ENCODE measurements around the gene TRAPPC4.
"Not testable (repeated sequence)": the region's sequence is repeated elsewhere in the genome, so short reads cannot be mapped to it uniquely, and the experiment has no call there.

Gene TRAPPC4

GRCh38 chr11:118988280-118988679 is 30.3 kb upstream of the TRAPPC4 start:
- Histone ChIP-seq H3K9ac (no peak overlapping the region), H3K27ac (no peak overlapping the region), H3K27me3 (no peaks in the 10 kb centered on the region), H3K4me1 (no peaks in the 10 kb centered on the region), H4K20me1 (no peaks in the 10 kb centered on the region), H3K9me3 (peaks cover 18% of the 10 kb centered on the region), H3K36me3 (peaks cover 5% of the 10 kb centered on the region; the same call in 1 of the 2 replicates), H3K4me2 (no peak overlapping the region), H3K4me3 (no peak overlapping the region)
- no peak for TF ChIP-seq Cebpa-rat (IDR thresholded peaks at IDR 0.05)

- not testable (repeated sequence) for H3K4me2 ChIP-seq, H3K9ac ChIP-seq, H3K27me3 ChIP-seq, H3K27ac ChIP-seq, H4K20me1 ChIP-seq, H3K4me3 ChIP-seq, H3K4me1 ChIP-seq
- peaks cover 18% of the 10 kb centered on the region for H3K9me3 ChIP-seq
- peaks cover 12% of the 10 kb centered on the region for H3K36me3 ChIP-seq
Measured at GRCh38 chr11:118991486-118992038, 27.0 kb upstream of the TRAPPC4 start.

- H3K4me3 ChIP-seq, result peak overlapping the region; percentile 86
- H3K27ac ChIP-seq, result peak overlapping the region; percentile 65
- peak overlapping the region; percentile 91 for H3K4me2 ChIP-seq
- no peaks in the 10 kb centered on the region for H3K27me3 ChIP-seq
- H3K4me1 ChIP-seq, result peaks cover 27% of the 10 kb centered on the region
- H3K36me3 ChIP-seq, result peaks cover 40% of the 10 kb centered on the region
- H4K20me1 ChIP-seq, result no peaks in the 10 kb centered on the region
- TF ChIP-seq Cebpa-rat (IDR thresholded peaks at IDR 0.05), result no peak
- peak overlapping the region; percentile 87 for H3K9ac ChIP-seq
- H3K9me3 ChIP-seq, result peaks cover 10% of the 10 kb centered on the region
Measured at GRCh38 chr11:118996926-118997626, 21.5 kb upstream of the TRAPPC4 start.

- Histone ChIP-seq H3K36me3 (peaks cover 45% of the 10 kb centered on the region), H3K4me3 (peak within 1 kb of the TSS; percentile 86), H3K4me2 (peak within 1 kb of the TSS; percentile 91), H3K27me3 (no peaks in the 10 kb centered on the region), H3K4me1 (peaks cover 27% of the 10 kb centered on the region), H3K9ac (peak within 1 kb of the TSS; percentile 87), H4K20me1 (no peaks in the 10 kb centered on the region), H3K9me3 (peaks cover 3% of the 10 kb centered on the region), H3K27ac (peak within 1 kb of the TSS; percentile 65)
- TF ChIP-seq Cebpa-rat (IDR thresholded peaks at IDR 0.05), result no peak
Measured at GRCh38 chr11:118997627-118998387, 20.8 kb upstream of the TRAPPC4 start, which contains the start of gene CENATAC. Gene CENATAC, plus strand, starts transcription at chr11:118998138. Its CDS starts 60 bp downstream, at chr11:118998198.

GRCh38 chr11:118998388-118998717 is 20.2 kb upstream of the TRAPPC4 start:
- Histone ChIP-seq H3K36me3 (peaks cover 48% of the 10 kb centered on the region), H3K4me2 (peak overlapping the region; percentile 91), H3K9me3 (no peaks in the 10 kb centered on the region), H3K9ac (peak overlapping the region; percentile 87), H3K4me1 (peaks cover 27% of the 10 kb centered on the region), H3K27ac (peak overlapping the region; percentile 65), H3K27me3 (no peaks in the 10 kb centered on the region), H3K4me3 (peak overlapping the region; percentile 86), H4K20me1 (no peaks in the 10 kb centered on the region)
- no peak for TF ChIP-seq Cebpa-rat (IDR thresholded peaks at IDR 0.05)

- no peaks in the 10 kb centered on the region for H3K9me3 ChIP-seq
- H4K20me1 ChIP-seq, result no peaks in the 10 kb centered on the region
- H3K4me2 ChIP-seq, result peak overlapping the region; percentile 91
- peaks cover 27% of the 10 kb centered on the region for H3K4me1 ChIP-seq
- no peak overlapping the region for H3K27ac ChIP-seq
- no peak for TF ChIP-seq Cebpa-rat (IDR thresholded peaks at IDR 0.05)
- H3K9ac ChIP-seq, result peak overlapping the region; percentile 87
- peak overlapping the region; percentile 86 for H3K4me3 ChIP-seq
- H3K36me3 ChIP-seq, result peaks cover 53% of the 10 kb centered on the region
- H3K27me3 ChIP-seq, result no peaks in the 10 kb centered on the region
Measured at GRCh38 chr11:118998822-118999221, 19.7 kb upstream of the TRAPPC4 start.

GRCh38 chr11:119000906-119001305 is 17.7 kb upstream of the TRAPPC4 start:
- no peaks in the 10 kb centered on the region for H4K20me1 ChIP-seq
- H3K4me2 ChIP-seq, result no peak overlapping the region
- peaks cover 27% of the 10 kb centered on the region for H3K4me1 ChIP-seq
- H3K36me3 ChIP-seq, result peaks cover 68% of the 10 kb centered on the region
- H3K9ac ChIP-seq, result no peak overlapping the region
- no peaks in the 10 kb centered on the region for H3K27me3 ChIP-seq
- no peak overlapping the region for H3K4me3 ChIP-seq
- no peaks in the 10 kb centered on the region for H3K9me3 ChIP-seq
- TF ChIP-seq Cebpa-rat (IDR thresholded peaks at IDR 0.05), result no peak
- no peak overlapping the region for H3K27ac ChIP-seq

- H3K4me3 ChIP-seq, result no peak overlapping the region
- TF ChIP-seq Cebpa-rat (IDR thresholded peaks at IDR 0.05), result no peak
- no peak overlapping the region for H3K9ac ChIP-seq
- no peak overlapping the region for H3K27ac ChIP-seq
- H3K4me2 ChIP-seq, result no peak overlapping the region
- H3K36me3 ChIP-seq, result peaks cover 96% of the 10 kb centered on the region
- no peaks in the 10 kb centered on the region for H3K4me1 ChIP-seq
- H3K27me3 ChIP-seq, result no peaks in the 10 kb centered on the region
- H3K9me3 ChIP-seq, result no peaks in the 10 kb centered on the region
- H4K20me1 ChIP-seq, result peaks cover 11% of the 10 kb centered on the region; the same call in 1 of the 2 replicates
Measured at GRCh38 chr11:119006656-119007055, 11.9 kb upstream of the TRAPPC4 start.

- H3K36me3 ChIP-seq, result peaks cover 96% of the 10 kb centered on the region
Measured at GRCh38 chr11:119011476-119012053, 7.0 kb upstream of the TRAPPC4 start.

More at GRCh38 chr11:119011476-119012053, 7.0 kb upstream of the TRAPPC4 start:
- no peak overlapping the region for H3K27ac ChIP-seq
- no peaks in the 10 kb centered on the region for H3K9me3 ChIP-seq
- no peak overlapping the region for H3K9ac ChIP-seq
- no peaks in the 10 kb centered on the region for H3K27me3 ChIP-seq
- peaks cover 52% of the 10 kb centered on the region for H4K20me1 ChIP-seq
- H3K4me1 ChIP-seq, result peaks cover 10% of the 10 kb centered on the region
- no peak overlapping the region for H3K4me3 ChIP-seq
- TF ChIP-seq Cebpa-rat (IDR thresholded peaks at IDR 0.05), result no peak
- no peak overlapping the region for H3K4me2 ChIP-seq
